ENCODE measurements around the gene VPS13C. TPM values are rescaled to one million over a fixed set of nuclear protein-coding genes. Genes with fewer than 3 reads are reported as not detected.

The VPS13C gene
- total and polyA plus RNA-seq, 2 experiments from 2014 or later = 6.7 to 60.9 TPM

GRCh38 chr15:61989667-61990066 is 70.6 kb downstream of the VPS13C start:
- Histone ChIP-seq H4K20me1 (ENCODE audit: insufficient read depth, poor library complexity, severe bottlenecking) (no peaks in the 10 kb centered on the region), H3K9me3 (ENCODE audit: low read depth) (no peaks in the 10 kb centered on the region), H2AFZ (no peak overlapping the region), H3K4me2 (no peak overlapping the region), H3K9me2 (replicated peaks; ENCODE audit: insufficient read depth) (no peaks in the 10 kb centered on the region), H3K79me2 (peaks cover 2% of the 10 kb centered on the region), H3K4me3 (no peak overlapping the region), H3K4me1 (ENCODE audit: insufficient read depth) (no peaks in the 10 kb centered on the region), H3K27ac (no peak overlapping the region), H3K36me3 (replicated peaks; ENCODE audit: insufficient read depth, low read depth) (peaks cover 5% of the 10 kb centered on the region), H3K27me3 (no peaks in the 10 kb centered on the region)
- DNase-seq (ENCODE audit: low spot score) = no peak
- WGBS (ENCODE audit: low lambda C conversion rate, missing lambda C conversion rate) = 96% methylated on average over 5 of the region's 5 CpGs
- TF ChIP-seq EZH2 (IDR thresholded peaks at IDR 0.05; ENCODE audit: borderline replicate concordance) (no peak), EZH2phosphoT487 (IDR thresholded peaks at IDR 0.05; ENCODE audit: low read depth, severe bottlenecking, unreplicated experiment) (no peak)
- TF ChIP-seq, protein P1, sequence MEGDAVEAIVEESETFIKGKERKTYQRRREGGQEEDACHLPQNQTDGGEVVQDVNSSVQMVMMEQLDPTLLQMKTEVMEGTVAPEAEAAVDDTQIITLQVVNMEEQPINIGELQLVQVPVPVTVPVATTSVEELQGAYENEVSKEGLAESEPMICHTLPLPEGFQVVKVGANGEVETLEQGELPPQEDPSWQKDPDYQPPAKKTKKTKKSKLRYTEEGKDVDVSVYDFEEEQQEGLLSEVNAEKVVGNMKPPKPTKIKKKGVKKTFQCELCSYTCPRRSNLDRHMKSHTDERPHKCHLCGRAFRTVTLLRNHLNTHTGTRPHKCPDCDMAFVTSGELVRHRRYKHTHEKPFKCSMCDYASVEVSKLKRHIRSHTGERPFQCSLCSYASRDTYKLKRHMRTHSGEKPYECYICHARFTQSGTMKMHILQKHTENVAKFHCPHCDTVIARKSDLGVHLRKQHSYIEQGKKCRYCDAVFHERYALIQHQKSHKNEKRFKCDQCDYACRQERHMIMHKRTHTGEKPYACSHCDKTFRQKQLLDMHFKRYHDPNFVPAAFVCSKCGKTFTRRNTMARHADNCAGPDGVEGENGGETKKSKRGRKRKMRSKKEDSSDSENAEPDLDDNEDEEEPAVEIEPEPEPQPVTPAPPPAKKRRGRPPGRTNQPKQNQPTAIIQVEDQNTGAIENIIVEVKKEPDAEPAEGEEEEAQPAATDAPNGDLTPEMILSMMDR (IDR thresholded peaks at IDR 0.05; ENCODE audit: poor library complexity) = no peak

- TF ChIP-seq, protein P1 (IDR thresholded peaks at IDR 0.05; ENCODE audit: poor library complexity) = no peak
- TF ChIP-seq EZH2 (IDR thresholded peaks at IDR 0.05; ENCODE audit: borderline replicate concordance) (no peak), EZH2phosphoT487 (IDR thresholded peaks at IDR 0.05; ENCODE audit: low read depth, severe bottlenecking, unreplicated experiment) (no peak)
Observed at GRCh38 chr15:61987824-61988223, 72.4 kb downstream of the VPS13C start.

GRCh38 chr15:61983081-61983480 is 77.2 kb downstream of the VPS13C start:
- 93% methylated on average over 3 of the region's 3 CpGs for WGBS (ENCODE audit: low lambda C conversion rate, missing lambda C conversion rate)
- H3K27me3 ChIP-seq = no peaks in the 10 kb centered on the region
- no peaks in the 10 kb centered on the region for H4K20me1 ChIP-seq (ENCODE audit: insufficient read depth, poor library complexity, severe bottlenecking)
- no peak overlapping the region for H3K4me3 ChIP-seq
- DNase-seq (ENCODE audit: low spot score) = no peak
- no peaks in the 10 kb centered on the region for H3K36me3 ChIP-seq (replicated peaks; ENCODE audit: insufficient read depth, low read depth)
- TF ChIP-seq EZH2phosphoT487 (IDR thresholded peaks at IDR 0.05; ENCODE audit: low read depth, severe bottlenecking, unreplicated experiment) (no peak), EZH2 (IDR thresholded peaks at IDR 0.05; ENCODE audit: borderline replicate concordance) (no peak)
- TF ChIP-seq, protein P1 (IDR thresholded peaks at IDR 0.05; ENCODE audit: poor library complexity) = no peak
- H3K9me3 ChIP-seq (ENCODE audit: low read depth) = no peaks in the 10 kb centered on the region
- no peak overlapping the region for H3K4me2 ChIP-seq
- no peaks in the 10 kb centered on the region for H3K9me2 ChIP-seq (replicated peaks; ENCODE audit: insufficient read depth)
- no peak overlapping the region for H3K27ac ChIP-seq
- no peak overlapping the region for H2AFZ ChIP-seq
- H3K79me2 ChIP-seq = peaks cover 2% of the 10 kb centered on the region
- H3K4me1 ChIP-seq (ENCODE audit: insufficient read depth) = no peaks in the 10 kb centered on the region

More at GRCh38 chr15:61987824-61988223, 72.4 kb downstream of the VPS13C start:
- H3K36me3 ChIP-seq (replicated peaks; ENCODE audit: insufficient read depth, low read depth) = peaks cover 5% of the 10 kb centered on the region
- no peak overlapping the region for H3K4me2 ChIP-seq
- no peak overlapping the region for H2AFZ ChIP-seq
- H3K9me2 ChIP-seq (replicated peaks; ENCODE audit: insufficient read depth) = no peaks in the 10 kb centered on the region
- no peaks in the 10 kb centered on the region for H3K27me3 ChIP-seq
- no peak for DNase-seq (ENCODE audit: low spot score)
- H4K20me1 ChIP-seq (ENCODE audit: insufficient read depth, poor library complexity, severe bottlenecking) = no peaks in the 10 kb centered on the region
- H3K4me1 ChIP-seq (ENCODE audit: insufficient read depth) = no peaks in the 10 kb centered on the region
- WGBS (ENCODE audit: low lambda C conversion rate, missing lambda C conversion rate) = 94% methylated on average over 2 of the region's 2 CpGs
- no peaks in the 10 kb centered on the region for H3K9me3 ChIP-seq (ENCODE audit: low read depth)
- peaks cover 2% of the 10 kb centered on the region for H3K79me2 ChIP-seq
- no peak overlapping the region for H3K4me3 ChIP-seq
- H3K27ac ChIP-seq = no peak overlapping the region

DNA sequence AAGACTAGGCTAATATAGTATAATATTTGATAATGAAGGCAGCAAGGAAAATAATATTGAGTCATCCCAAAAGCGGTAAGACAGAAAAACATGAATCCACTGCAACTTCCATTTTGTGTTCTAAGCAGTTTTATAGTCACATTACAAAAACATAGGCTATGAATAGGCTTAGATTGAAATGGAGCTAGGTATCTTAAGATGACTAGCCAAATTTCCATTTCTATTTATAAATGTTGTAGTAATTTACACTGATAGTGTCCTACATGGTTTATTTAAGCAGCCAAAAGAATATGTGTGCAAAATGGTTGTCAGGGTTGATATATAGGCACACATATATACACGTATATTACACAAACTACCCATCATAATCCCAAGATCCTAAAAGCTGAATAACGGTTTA is 82.0 kb downstream of the VPS13C start:
- Histone ChIP-seq H3K4me3 (no peak overlapping the region), H3K27ac (no peak overlapping the region), H3K79me2 (no peaks in the 10 kb centered on the region), H3K9me2 (replicated peaks; ENCODE audit: insufficient read depth) (no peaks in the 10 kb centered on the region), H3K4me2 (no peak overlapping the region), H2AFZ (no peak overlapping the region), H3K36me3 (replicated peaks; ENCODE audit: insufficient read depth, low read depth) (no peaks in the 10 kb centered on the region), H4K20me1 (ENCODE audit: insufficient read depth, poor library complexity, severe bottlenecking) (no peaks in the 10 kb centered on the region), H3K4me1 (ENCODE audit: insufficient read depth) (no peaks in the 10 kb centered on the region), H3K9me3 (ENCODE audit: low read depth) (no peaks in the 10 kb centered on the region), H3K27me3 (no peaks in the 10 kb centered on the region)
- DNase-seq (ENCODE audit: low spot score) = no peak
- TF ChIP-seq, protein P1 (IDR thresholded peaks at IDR 0.05; ENCODE audit: poor library complexity) = no peak
- no peak for TF ChIP-seq EZH2phosphoT487 (IDR thresholded peaks at IDR 0.05; ENCODE audit: low read depth, severe bottlenecking, unreplicated experiment)
- TF ChIP-seq EZH2 (IDR thresholded peaks at IDR 0.05; ENCODE audit: borderline replicate concordance) = no peak
- 63% methylated on average over 3 of the region's 3 CpGs for WGBS (ENCODE audit: low lambda C conversion rate, missing lambda C conversion rate)

All from hepatocyte (in vitro differentiated cells).